ENCODE data around the gene ZNF615.
"Not testable (repeated sequence)": the region's sequence is repeated elsewhere in the genome, so short reads cannot be mapped to it uniquely, and the experiment has no call there.

The ZNF615 gene

DNA sequence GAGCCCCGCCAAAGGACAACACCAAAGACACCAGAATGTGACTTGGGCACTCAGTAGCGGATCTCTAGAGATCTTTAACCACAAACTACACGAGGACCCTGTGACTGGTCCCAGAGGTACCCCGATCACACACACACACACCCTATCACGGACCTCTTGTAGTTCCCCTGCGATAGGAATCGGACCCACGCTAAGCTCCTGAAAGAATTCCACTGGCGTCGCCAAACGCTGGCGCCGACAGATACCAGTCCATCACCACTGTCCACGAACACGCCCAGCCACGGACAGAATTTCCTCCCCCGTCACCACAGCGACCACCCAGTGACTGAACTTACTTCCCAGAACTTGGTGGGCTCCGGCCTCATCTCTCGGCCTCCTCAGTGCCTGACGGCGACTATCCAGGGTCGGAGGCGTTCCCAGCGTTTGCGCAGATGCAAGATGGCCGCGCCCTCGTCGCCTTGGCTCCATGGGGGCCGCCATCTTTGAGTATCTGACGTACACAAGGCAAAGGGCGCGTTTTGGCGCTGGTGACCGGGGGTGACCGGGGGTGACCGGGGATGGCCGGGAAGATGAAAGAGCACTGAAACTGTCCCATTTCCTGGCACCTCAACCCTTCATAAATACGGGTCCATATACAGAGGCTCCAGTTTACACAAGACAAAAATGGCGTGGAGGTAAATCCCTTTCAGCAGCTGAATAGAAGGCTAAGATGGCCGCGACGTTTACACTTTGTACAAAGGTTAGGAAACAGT is at the start of gene ZNF615:
Gene ZNF615 (minus strand): TSS at position 406 of the 752 bp plus-strand sequence. CDS start 4,500 bp downstream, outside the sequence.
- no peak for DNase-seq

DNA sequence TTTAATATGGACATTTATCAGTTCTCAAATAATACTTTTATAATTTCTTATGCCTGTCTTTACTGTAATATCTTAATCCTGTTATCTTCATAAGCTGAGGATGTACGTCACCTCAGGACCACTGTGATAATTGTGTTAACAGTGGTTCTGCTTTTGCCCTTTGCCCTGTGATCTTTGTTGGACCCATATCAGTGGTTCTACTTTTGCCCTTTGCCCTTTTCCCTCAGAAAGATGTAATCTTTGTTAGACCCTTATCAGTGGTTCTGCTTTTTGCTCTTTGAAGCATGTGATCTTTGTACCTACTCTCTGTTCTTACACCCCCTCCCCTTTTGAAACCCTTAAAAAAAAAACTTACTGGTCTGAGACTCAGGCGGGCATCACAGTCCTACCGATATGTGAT is 48.5 kb upstream of the ZNF615 start:
- not testable (repeated sequence) for DNase-seq

DNA sequence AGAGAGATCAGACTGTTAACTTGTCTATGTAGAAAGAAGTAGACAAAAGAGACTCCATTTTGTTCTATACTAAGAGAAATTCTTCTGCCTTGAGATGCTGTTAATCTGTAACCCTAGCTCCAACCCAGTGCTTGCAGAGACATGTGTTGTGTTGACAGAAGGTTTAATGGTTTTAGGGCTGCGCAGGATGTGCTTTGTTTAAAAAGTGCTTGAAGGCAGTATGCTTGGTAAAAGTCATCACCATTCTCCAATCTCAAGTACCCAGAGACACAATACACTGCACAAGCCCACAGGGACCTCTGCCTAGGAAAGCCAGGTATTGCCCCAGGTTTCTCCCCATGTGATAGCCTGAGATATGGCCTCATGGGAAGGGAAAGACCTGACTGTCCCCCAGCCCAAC is 43.7 kb upstream of the ZNF615 start:
- DNase-seq, result not testable (repeated sequence)

DNA sequence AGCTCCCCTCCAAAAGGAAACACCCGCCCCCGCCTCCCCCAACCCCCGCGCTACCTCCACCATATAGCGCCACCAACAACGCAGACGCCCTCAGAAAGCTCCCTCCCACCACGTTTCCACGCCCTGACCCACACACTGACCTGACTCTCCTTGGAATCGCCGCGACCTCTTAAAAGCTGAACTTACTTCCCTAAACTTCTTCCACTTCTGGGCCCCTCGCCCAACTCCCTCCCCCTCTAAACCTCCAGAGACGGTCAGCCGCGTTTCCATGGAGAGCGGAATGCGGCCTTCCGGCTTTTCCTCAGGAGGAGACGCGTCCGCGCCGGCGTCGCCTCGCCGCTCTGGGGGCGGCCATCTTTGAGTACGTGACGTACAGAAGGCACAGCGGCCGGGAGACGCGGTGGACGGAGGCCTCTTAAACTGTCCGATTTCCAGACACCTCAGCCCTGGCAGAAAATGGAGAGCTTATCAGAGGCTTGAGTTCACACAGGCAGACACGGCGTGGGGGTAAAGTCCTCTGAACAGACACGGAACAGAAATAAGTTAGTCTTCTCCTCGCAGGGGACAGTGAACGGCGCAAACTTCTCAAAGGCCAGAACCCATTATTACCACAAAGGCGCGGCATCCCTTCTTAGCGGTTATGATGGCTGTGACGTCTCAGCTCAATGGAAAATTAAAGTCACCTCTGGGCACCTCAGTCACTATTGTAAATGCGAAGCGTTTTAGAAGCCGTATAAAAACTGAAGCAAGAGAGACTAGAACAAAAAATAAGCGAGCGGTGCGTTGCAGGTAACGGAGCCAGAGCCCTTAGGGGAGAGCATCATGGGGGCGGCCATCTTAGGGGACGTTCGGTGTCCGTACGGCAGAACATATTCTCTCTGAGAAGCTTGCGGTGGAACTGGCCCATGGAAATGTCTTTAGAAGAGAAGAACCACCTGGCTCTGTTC is 40.8 kb upstream of the ZNF615 start, which contains the start of gene ZNF432:
Gene ZNF432 (minus strand): TSS at position 284 of the 947 bp plus-strand sequence. CDS start 1,970 bp downstream, outside the sequence.
- no peak for DNase-seq

DNA sequence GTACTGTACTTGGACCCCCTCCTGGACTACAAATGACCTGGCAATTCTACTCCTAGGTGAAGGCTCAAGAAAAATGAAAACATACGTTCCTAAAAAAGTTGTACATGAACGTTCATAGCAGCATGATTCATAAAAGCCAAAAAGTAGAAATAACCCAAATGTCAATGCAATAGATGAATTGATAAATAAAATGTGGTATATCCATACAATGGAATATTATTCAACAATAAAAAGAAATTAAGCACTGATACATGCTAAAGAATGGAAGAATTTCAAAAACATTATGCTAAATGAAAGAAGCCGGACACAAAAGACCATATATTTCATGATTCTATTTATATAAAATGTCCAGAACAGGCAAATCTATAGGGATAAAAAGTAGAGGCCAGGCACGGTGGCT is 31.2 kb upstream of the ZNF615 start:
- DNase-seq, result no peak

DNA sequence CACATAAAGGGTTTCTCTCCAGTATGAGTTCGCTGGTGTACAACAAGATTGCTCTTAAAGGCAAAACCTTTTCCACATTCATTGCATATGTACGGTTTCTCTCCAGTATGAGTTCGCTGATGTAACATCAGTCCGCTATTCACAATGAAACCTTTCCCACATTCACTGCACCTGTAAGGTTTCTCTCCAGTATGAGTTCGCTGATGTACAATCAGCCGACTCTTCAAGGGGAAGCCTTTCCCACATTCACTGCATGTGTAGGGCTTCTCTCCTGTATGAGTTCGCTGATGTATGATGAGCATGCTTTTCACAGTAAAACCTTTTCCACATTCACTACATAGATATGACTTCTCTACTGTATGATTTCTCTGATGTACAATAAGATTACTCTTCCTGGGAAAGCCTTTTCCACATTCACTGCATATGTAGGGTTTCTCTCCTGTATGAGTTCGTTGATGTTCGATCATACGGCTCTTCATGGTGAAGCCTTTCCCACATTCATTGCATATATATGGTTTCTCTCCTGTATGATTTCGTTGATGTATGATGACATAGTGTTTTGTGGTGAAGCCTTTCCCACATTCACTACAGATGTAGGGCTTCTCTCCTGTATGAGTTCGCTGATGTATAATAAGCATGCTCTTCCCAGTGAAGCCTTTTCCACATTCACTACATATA is 26.2 kb upstream of the ZNF615 start:
- no peak for DNase-seq

DNA sequence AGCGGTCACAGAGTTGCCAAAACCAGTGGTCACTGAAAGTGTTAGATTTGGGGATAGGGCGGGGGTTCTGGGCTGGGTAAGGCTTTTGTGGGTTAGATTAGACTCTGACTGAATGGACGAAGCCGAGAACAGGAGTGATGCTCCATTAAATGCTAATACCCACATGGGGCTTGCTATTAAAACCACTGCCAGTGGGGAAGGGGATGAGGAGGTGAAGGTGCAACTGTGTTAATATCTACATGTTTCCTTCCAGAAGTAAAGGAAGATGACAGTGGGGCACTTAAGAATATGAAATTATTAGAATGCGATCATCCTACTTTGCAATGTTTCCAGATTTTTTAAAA is 20.7 kb upstream of the ZNF615 start:
- no peak for DNase-seq

DNA sequence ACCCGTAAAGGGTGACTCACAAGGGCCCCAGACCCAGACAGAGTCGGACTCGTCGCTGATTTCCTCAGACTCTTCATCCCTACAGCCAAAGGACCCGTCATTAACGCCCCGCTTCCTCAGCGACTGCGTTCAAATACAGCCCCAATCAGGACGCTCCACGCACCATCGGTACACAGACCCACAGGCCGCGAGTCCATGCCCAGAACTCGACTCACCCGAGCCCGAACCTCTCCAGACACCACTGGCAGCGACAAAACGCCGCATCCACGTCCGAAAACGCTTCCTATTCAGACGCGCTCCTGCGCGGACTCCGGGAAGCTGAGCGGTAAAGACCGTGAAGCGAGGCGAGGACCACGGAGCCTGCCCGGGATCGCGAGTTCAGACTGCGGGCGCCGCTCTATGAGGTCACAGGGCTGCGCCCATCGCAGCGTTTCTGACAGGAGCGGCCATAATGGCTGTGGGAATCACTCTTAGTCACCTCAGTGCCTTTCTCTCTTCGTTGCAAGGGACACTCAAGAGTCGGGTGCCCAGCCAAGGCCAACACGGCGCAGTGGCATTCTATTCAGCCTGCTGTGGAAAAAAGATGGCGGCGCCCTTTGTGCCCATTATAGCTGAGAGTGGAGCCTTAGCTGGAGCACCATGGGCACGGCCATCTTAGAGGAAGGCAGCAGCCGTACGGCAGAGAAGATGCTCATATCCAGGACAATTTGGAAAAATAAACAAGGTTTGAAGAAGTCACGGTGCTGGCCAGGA is 20.2 kb upstream of the ZNF615 start, which contains the start of gene ZNF614:
Gene ZNF614 (minus strand): TSS at position 353 of the 753 bp plus-strand sequence. CDS start 2,634 bp downstream, outside the sequence.
- peak; percentile 52 for DNase-seq

DNA sequence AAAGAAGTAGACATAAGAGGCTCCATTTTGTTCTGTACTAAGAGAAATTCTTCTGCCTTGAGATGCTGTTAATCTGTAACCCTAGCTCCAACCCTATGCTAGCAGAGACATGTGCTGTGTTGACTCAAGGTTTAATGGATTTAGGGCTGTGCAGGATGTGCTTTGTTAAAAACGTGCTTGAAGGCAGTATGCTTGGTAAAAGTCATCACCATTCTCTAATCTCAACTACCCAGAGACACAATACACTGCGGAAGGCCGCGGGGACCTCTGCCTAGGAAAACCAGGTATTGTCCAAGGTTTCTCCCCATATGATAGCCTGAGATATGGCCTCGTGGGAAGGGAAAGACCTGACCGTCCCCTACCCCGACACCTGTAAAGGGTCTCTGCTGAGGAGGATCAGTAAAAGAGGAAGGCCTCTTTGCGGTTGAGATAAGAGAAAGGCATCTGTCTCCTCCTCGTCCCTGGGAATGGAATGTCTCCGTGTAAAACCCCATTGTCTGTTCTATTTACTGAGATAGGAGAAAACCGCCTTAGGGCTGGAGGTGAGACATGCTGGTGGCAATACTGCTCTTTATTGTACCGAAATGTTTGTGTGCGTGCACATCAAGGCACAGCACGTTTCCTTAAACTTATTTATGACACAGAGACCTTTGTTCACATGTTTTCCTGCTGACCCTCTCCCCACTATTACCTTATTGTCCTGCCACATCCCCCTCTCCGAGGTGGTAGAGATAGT is 18.4 kb upstream of the ZNF615 start:
- DNase-seq, result not testable (repeated sequence)

DNA sequence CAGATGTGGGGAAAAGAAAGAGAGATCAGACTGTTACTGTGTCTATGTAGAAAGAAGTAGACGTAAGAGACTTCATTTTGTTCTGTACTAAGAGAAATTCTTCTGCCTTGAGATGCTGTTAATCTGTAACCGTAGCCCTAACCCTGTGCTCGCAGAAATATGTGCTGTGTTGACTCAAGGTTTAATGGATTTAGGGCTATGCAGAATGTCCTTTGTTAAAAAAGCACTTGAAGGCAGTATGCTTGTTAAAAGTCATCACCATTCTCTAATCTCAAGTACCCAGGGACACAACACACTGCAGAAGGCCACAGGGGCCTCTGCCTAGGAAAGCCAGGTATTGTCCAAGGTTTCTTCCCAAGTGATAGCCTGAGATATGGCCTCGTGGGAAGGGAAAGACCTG is 16.5 kb upstream of the ZNF615 start:
- not testable (repeated sequence) for DNase-seq

DNA sequence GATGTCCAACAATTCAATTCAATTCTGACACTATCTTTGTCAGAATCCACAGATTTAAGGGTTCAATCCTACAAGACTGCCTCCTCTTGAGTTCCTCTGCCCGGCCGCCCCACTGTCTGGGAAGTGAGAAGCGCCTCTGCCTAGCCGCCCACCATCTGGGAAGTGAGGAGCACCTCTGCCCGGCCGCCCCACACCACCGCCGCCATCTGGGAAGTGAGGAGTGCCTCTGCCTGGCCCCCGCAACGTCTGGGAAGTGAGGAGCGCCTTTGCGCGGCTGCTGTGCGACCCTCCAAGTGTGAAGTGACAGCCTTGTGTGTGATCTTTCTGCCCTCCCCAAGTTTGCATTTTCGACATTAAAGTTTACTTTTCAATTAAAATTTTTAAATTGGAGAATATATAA is 14.2 kb upstream of the ZNF615 start:
- DNase-seq, result no peak

DNA sequence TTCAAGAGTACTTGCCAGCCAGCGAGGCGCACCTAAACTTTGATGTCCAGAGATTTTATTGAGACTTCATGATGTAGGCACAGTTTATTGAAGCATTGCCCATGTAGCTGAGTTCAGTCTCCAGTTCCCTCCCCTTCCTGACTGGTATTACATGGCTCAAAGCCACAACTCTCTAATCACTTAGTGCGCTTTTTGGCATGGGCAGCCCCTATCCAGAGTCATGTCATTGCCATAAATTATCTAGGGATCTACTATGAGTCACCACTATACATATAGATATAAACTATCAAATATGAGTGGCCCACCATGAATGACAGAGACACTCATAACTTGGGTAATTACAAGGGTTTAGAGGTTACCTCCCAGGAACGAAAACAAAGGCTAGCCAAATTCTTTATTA is 12.5 kb upstream of the ZNF615 start:
- no peak for DNase-seq

DNA sequence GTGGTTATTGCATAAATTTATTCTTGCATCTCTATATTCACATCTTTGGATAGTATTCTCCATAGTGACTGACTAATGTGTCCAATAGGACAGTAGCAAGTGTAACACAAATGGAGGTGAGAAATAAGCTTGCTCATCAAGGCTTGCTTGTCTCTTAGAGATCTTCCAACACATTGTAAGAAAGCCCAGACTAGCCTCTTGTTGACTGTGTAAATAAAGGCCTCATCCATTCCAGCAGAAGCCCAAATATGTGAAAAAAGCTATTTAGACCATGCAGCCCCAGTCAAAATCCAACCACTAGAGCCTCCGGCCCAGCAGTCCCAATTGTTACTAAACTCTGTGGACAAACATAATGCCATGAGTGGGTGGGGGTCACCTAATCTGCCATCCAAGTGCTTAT is 2.7 kb upstream of the ZNF615 start:
- DNase-seq, result no peak

DNA sequence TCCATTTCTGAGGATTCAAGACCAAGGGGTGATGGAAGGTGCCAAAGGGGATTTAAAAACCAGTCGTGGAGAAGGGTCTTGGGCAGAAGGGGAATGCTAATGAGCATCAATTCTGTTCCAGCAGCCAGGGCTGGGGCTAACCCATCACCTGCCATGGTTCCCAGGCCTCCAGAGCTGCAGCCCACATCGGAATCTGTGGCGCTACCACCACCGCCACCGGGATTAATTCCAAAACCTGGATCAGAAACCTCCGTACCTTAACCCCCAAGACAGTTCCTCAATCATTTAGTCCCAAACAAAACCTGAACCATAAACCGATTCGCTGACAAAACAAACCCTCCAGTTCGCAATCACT is 583 bp downstream of the ZNF615 start:
- no peak for DNase-seq

DNA sequence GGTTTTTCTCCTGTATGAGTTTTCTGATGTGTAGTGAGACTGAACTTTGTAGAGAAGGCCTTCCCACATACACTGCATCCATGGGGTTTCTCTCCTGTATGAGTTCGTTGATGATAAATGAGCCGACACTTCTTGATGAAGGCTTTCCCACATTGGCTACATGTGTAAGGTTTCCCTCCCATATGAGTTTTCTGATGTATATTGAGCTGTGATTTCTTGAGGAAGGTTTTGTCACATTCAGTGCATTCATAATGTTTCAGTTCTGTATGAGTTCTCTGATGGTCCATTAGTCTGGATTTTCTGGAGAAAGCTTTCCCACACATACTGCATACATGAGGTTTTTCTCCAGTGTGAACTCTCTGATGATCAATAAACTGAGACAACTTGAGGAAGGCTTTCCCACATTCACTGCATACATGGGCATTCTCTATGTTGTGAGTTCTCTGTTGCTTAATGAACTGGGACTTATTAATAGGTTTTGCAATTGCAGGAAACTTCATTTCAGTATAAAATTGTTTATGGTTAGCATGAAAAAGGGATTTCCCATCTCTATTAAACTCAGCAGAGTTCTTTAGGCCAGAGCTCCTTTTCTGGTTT is 13.9 kb downstream of the ZNF615 start:
- no peak for DNase-seq

DNA sequence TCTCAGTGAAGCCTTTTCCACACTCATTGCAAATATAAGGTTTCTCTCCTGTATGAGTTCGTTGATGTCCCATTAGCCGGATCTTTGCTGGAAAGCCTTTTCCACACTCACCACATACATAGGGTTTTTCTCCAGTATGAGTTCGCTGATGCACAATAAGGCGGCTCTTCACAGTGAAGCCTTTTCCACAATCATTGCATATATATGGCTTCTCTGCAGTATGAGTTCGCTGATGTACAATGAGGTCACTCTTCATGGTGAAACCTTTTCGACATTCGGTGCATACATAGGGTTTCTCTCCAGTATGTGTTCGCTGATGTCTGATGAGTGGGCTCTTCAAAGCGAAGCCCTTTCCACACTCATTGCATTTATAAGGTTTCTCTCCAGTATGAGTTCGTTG is 14.6 kb downstream of the ZNF615 start:
- DNase-seq, result no peak

DNA sequence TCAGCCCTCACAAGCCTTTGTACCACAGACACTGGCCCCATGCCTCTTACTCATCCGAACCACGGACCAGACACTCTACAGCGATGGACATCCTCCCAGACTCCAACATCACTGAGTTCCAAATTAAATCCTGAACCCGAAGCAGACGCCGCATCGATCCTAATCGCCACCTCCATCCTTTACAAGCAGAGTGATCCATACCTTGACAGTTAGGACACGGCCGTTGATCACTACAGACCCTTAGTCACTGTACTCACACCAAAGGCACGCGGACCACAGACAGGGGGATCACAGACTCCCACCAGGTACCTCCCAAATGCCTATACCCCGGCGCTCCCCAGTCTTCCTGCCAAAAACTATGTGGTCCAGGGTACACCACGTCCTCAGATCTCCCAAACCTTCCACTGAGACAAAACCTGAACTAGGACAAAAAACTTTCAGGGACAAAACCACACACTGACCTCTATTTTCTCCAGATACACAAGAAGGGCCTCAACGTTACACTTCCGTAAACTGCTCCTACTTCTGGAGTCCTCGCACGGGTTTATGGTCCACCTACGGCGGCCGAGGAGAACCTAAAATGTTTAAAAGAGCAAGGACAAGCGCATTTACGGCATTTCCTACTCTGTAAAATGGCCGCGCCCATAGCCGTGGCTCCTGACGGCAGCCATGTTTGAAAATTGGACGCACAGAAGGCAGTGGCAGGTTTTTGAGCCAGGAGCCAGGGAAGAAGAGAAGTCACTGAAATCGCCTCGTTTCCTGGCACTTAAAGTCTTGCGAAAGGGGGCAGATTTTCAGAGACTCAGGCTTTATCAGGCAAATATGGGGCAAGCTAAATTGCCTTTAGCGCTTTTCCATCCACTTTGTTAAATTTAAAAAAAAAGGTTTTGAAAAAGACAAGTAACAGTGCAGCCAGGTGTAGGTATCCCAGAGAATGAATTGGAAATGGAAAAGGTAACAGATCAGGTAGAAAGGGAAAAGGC is 21.4 kb downstream of the ZNF615 start, which contains the start of gene ZNF350:
Gene ZNF350 (minus strand): TSS at position 532 of the 983 bp plus-strand sequence. CDS start 12,480 bp downstream, outside the sequence.
- no peak for DNase-seq

DNA sequence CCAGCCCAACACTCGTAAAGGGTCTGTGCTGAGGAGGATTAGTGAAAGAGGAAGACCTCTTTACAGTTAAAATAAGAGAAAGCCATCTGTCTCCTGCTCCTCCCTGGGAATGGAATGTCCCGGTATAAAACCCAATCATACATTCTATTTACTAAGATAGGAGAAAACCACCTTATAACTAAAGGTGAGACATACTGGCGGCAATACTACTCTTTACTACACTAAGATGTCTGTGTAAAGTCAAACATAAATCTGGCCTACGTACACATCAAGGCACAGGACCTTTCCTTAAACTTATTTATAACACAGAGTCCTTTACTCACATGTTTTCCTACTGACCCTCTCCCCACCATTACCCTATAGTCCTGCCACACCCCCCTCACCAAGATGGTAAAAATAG is 24.6 kb downstream of the ZNF615 start:
- no peak for DNase-seq

DNA sequence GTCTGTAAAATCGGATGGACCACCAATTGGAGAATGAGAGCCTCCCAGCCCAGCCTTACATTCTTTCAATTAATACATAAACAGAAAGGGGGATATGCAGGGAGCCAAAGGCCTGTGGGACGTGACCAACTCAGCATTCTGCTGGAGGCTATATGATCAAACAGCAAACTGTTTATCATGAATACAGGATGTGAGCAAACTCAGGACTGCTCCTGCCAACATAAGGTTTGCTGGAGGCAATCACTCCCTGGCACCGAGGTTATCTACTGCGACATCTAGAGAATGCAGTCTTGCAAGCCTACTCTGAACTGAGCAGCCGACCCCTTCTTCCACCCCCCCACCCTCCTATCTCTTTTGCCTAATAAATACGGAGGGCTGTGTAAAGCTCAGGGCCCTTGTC is 27.1 kb downstream of the ZNF615 start:
- not testable (repeated sequence) for DNase-seq
